GM18511 (cell line): ENCODE results near the gene BNC2.

Experiments used
- ATAC-seq: cut with Tn5 transposase; IDR thresholded peaks from one replicate; pipeline ENCODE4 v1.9.1; 2021; ENCODE audit warnings: mild to moderate bottlenecking, moderate library complexity; ENCODE audit not compliant: unreplicated experiment

Gene BNC2

DNA sequence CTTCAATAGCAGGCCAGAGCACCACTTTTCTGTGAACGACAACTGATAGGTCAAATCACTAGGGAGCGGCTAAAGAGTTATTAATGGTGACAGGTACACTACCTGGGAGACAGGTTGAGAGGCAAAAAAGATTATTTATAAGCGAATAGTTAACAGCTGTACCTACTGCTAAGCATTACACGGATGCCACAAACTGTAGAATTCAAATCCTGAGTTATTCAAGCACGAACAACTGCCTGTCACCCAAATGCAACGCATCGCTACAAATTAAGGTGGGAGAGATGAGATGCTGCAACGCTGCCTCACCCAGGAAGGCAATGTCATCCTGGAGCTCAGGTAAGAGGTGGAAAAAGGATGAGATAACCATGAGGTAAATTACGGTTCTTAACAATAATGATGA is 342.9 kb downstream of the BNC2 start:
- no peak for ATAC-seq

DNA sequence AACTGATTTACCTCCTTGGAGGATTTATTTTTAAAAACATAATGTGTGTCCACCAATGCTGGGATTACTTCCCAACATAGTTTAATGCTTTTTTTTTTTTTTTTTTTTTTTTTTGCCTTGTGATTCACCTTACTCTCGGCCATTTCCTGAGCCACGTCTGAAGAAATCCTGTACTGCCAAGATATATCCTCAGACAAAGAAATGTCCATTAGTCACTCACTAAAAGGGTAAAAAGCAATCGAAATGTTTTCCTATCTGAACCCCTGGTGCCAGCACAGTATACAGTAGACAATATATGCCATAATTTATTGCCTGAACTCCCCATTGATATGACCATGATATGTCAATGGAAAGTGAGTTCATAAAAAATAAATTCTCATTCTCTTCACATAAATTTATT is 344.1 kb downstream of the BNC2 start:
- ATAC-seq: no peak

DNA sequence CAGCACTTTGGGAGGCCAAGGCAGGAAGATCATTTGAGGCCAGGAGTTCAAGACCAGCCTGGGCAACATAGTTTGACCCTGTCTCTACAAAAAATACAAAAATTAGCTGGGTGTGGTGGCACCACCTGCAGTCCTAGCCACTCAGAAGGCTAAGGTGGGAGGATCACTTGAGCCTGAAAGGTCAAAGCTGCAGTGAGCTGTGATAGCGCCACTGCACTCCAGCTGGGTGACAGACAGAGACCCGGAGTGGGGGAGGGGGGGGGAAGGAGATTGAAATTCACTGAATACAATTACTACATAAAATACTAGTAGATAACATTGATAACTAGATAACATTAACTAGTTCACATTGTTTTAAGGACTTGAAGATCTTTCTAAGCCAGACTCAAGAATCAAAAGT is 345.6 kb downstream of the BNC2 start:
- no peak for ATAC-seq

GRCh38 chr9:16524078-16524477 is 346.4 kb downstream of the BNC2 start:
- no peak for ATAC-seq

GRCh38 chr9:16521868-16522411 is 348.5 kb downstream of the BNC2 start:
- no peak for ATAC-seq

GRCh38 chr9:16519001-16519400 is 351.5 kb downstream of the BNC2 start:
- ATAC-seq: no peak

DNA sequence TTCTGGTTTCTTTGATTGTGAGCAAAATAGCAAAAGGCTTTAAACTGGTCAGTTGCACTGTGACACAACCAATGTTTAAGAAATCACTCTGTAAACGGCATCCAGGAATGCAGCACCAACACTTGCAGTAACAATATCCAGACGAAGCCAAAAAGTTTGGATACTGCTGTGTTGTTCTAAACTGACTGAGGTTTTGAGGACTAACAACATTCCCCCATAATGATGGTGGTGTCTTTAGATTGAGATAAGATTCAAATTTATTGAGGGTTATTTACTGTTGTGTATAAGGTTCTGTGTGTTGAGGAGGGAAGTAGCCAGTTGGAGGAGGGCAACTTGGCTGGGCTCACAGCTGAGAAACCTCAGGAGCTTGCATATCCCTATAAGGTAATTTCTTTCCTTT is 353.6 kb downstream of the BNC2 start:
- no peak for ATAC-seq

DNA sequence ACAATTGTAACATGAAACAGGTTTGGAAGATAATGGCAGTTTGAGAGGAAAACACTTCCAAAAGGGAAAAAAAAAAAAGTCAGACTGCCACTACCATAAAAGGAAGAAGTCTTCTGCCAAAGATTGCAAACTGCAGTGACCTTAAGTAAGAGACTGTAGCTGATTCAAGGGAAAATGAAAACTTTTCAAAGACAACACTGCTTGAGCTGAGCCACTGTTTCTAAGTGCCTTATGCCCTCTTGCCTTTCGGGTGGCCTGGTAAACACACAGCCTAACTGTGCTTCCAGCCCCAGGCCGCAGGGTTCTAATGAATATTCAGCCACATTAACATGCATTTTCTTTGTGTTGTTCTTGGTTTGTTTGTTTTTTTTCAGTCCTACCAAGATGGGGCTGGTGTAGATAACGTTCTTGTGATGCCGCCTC is 354.6 kb downstream of the BNC2 start:
- no peak for ATAC-seq

- ATAC-seq: no peak
These were observed 355.3 kb downstream of the BNC2 start for GRCh38 chr9:16515207-16515606.

DNA sequence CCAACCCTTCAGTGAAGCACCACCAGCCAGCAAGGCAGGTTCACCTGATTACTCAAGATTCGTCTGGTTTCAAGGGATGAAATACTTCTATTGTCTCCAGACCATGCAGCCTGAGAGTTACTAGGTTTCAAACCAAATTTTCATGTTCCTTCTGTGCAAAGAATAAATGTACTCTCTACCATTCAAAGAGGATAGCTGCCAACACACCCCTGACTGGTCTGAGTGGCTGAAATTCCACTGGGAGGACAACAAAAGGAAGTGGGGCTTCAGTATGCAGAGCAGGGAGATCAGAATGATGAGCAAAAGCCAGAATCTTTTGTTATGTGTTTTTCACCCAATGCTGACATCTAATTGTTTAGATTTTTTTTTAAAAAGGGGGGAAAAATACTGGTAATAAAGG is 356.3 kb downstream of the BNC2 start:
- ATAC-seq: no peak

DNA sequence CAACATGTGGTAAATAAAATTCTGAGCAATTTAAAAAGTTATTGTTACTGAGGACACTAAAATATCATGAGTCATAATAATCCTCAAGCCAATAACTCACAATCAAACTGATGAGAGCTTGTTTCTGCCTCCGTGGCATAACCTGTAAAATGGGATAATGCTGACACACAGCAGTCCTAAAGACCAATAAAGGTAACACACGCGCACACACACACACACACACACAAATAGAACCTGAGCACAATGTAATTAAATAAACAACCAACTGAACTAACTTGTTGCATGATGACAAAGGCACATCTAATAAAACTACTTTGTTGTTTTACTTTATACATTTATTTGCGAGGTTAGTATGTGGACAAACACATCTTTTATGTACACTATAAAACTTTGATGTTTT is 358.2 kb downstream of the BNC2 start:
- no peak for ATAC-seq

DNA sequence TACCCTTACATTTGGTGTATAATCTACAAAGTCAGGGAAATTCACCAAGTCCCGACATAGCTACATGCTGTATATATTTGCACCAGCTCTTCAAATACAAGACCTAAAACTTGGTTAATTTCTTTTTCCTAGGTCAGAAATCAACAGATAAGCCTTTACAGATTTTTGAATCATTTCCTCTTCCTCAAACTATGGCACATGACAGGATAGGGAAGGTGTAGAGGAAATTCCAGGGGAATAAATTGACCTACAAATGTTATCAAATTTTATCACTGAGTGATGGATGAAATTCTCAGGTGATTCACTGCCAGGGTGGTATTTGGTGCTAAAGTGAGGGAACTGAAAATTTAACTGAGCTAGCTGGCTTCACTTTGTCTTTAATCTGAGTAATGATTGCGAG is 360.0 kb downstream of the BNC2 start:
- ATAC-seq: no peak

DNA sequence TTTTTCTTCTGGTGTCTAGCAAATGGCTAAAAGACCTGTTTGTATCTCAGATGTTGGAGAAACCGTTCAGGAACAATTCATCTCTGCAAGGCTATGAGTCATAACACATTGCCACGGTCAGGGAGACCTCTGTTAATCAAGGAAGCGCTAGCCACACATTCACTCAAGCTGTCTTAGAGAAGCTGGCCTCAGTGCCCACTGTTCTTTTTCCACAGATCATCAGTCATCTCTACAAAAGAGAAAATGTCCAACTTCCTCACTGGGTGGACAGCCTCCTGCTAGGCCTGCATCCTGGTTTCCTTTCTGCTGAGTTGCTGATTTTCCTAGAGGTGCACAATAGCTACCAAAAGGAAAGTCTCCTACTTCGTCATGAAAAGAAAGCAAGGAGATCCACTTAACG is 360.5 kb downstream of the BNC2 start:
- ATAC-seq: no peak

DNA sequence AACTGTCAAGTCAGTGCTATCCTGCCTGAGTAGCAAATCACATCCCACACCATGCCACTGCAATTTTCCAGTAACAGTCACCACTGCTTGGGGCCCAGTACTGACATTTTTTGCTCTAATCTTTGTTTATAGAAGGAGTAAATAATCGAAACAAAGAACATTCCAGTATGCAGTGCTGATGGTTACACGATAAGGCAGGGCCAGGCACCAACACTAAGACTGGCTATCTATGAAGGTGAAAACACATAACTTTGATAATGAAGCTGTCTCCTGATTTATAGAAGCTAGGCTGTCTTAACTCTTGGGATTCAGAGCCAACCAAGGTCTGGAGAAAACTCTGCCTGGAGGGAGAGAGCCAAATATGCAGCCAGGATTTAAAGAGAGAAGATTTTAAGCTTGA is 365.3 kb downstream of the BNC2 start:
- ATAC-seq: no peak

DNA sequence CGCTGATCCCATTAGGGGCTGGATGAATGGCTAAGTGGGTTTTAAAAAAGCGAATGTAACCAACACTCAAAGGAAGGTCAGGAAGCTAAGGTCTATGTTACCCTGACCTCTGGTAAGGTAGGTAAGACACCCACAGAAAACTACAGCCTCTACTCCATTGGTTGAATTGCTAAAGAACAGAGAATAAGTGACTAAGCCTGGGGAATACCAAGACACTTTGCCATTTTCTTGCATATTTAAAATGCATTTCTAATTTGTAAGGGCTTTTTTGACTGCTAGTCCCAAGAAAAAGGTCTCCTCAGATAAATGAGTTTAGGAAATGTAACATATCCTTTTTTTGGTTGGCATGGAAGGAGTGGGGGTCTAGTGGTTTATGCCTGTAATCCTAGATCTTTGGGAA is 368.7 kb downstream of the BNC2 start:
- no peak for ATAC-seq

DNA sequence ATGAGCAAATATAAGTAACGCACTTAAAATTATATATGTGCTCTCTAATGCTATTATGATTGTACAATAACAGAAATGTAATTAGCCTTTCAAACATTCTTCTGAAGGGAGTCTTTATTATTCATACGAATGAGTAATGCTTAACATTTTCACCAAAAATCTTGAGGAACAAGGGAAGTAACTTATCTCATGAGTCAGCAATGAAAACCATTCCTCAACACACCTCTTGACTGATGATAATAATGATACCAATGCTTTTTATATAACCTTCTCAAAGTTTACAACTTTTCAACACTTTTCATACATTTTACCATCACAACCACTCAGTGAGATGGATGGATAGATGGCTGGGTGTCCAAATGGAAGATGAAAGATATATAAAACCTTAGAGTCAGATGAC is 369.3 kb downstream of the BNC2 start:
- ATAC-seq: no peak

DNA sequence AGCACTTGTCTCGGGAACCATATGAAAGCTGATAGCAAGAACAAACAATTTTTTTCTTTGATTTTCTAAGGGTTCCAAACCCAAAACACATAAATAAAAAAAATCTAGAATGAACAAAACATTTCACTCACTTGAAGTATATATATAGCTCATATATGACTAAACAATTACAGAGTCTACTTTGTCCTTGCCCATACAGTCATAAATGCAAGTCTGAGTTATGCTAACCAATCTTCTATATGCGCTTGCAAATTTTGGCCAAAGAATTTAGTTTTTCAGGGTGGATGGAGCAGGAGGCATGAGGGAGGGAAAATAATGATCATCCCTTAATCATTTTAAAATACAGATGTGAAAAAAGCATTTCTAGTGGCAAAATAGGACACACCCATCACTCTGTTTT is 370.1 kb downstream of the BNC2 start:
- ATAC-seq: no peak

DNA sequence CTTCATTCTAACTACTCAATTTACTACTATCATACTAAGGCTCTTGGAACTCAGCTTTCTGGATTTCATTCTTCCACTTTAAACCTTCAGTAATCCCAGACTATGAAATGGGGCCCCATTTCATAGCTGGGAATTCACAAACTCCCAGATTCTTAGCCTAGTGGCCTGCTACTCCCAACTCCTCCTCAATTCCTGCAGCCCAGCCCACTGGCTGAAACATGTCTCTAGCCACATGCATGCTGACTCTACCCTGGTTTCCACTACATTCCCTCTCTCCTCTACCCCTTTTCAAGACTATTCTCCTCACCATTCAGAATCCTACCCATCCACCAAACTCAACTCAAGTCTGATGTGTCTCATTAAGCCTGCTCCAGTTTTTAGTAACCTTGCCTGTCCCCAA is 370.6 kb downstream of the BNC2 start:
- no peak for ATAC-seq

DNA sequence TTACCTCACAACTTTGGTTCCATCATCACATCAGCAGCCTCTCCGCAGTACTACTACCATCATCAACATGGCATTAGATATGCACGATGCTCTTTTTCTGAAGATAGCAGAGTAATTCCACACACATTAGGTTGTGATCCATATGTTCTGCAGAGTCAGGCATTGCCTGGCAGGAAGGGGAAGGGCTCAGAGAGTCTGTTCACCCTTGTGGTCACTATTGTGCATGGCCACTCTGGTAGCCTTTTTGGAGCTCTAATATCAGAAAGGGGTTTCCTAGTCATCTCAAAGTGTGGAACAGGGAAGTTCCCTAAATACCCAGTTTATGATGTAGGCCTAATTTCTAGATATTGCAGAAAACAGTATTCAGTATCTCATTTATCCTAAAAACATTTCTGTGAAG is 373.6 kb downstream of the BNC2 start:
- ATAC-seq: no peak

DNA sequence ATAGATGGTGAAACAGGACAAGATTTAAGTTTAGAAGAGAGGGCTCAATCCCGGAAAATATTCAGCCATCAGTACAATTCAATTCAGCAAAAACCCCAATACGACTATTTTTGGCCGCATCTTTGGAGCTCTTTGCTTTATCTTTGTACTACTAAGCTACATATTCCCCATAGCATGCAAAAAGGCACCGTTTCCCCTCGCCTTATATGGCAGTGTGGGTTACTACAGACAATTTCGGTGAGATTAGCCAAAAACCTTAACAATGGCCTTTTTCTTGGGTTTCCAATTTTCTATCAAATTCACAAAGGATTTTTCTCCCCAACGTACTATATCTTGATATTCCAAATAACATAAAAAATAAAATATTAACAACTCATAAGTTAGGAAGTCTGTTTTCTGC is 382.6 kb downstream of the BNC2 start:
- ATAC-seq: no peak

GRCh38 chr9:16485575-16486321 is 384.7 kb downstream of the BNC2 start:
- no peak for ATAC-seq

DNA sequence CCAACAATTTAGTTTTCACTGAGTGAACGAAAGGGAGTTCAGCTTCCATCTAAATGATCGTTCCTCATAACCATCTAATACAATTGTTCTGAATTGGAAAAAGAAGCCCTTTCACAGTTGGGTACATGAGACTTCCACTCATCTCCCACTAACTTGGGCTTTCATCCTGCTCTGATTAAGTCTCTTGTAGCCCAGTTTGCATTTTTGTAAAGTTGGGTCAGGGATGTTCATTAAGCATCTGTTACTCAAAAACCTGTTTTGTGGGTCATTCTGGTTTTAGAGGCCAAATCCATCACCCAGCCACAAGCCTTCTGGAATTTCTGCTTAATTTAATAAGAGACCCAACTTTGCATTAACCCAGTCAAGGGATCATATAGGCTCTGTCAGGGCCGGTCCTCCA is 385.3 kb downstream of the BNC2 start:
- ATAC-seq: no peak

DNA sequence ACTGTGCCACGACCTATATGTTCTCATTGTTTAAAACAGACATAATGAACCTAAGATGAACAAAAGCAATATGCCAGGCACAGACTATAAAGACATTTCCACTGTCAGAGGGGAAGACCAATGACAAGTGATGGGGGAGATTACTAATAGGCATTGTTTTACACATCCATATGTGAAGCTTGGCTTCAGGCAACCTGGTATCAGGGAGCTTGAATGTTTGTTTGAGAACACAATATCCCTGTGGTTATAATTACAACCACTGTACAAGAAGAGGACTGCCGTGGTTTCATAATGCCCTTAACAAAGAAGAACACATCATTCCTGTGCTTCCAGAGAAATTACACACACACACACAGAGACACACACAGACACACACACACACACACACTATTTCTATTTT is 385.7 kb downstream of the BNC2 start:
- ATAC-seq: no peak
